GM19240 (cell line): ENCODE measurements around the gene SIRT7.
"Not testable (repeated sequence)": the region's sequence is repeated elsewhere in the genome, so short reads cannot be mapped to it uniquely, and the experiment has no call there.

Experiments used
- DNase-seq: peaks from one replicate; pipeline ENCODE4 v3.0.0; 2011; ENCODE audit warnings: low spot score; ENCODE audit not compliant: insufficient read length

SIRT7 gene

GRCh38 chr17:81954131-81955057 lies 36.4 kb upstream of the SIRT7 start:
- no peak for DNase-seq

- not testable (repeated sequence) for DNase-seq
These were observed 35.5 kb upstream of the SIRT7 start for GRCh38 chr17:81953443-81953842.

GRCh38 chr17:81952792-81953228 lies 34.8 kb upstream of the SIRT7 start:
- no peak for DNase-seq

GRCh38 chr17:81951785-81952684 lies 34.1 kb upstream of the SIRT7 start:
- no peak for DNase-seq

GRCh38 chr17:81950501-81950900 lies 32.5 kb upstream of the SIRT7 start:
- no peak for DNase-seq

- DNase-seq = no peak
These were observed 30.8 kb upstream of the SIRT7 start for GRCh38 chr17:81948635-81949378.

GRCh38 chr17:81947189-81947588 lies 29.2 kb upstream of the SIRT7 start, which contains the start of gene MYADML2:
Gene MYADML2 (minus strand): TSS chr17:81947233. CDS start chr17:81941741, 5,492 bp downstream.
- DNase-seq = no peak

GRCh38 chr17:81944858-81945257 lies 26.9 kb upstream of the SIRT7 start:
- DNase-seq = no peak

GRCh38 chr17:81942167-81942553 lies 24.2 kb upstream of the SIRT7 start:
- DNase-seq = no peak

- DNase-seq = no peak
These were observed 23.6 kb upstream of the SIRT7 start for GRCh38 chr17:81941484-81942166.

GRCh38 chr17:81940538-81941483 lies 22.8 kb upstream of the SIRT7 start:
- DNase-seq = no peak

GRCh38 chr17:81939881-81940385 lies 22.0 kb upstream of the SIRT7 start:
- no peak for DNase-seq

- DNase-seq = no peak
These were observed 21.2 kb upstream of the SIRT7 start for GRCh38 chr17:81939218-81939617.

- no peak for DNase-seq
These were observed 17.7 kb upstream of the SIRT7 start for GRCh38 chr17:81935709-81936084.

- DNase-seq = no peak
These were observed 17.1 kb upstream of the SIRT7 start for GRCh38 chr17:81934850-81935708.

GRCh38 chr17:81934098-81934757 lies 16.3 kb upstream of the SIRT7 start:
- DNase-seq = no peak

- DNase-seq = no peak
These were observed 15.3 kb upstream of the SIRT7 start for GRCh38 chr17:81933178-81933699.
